HepG2 (cell line): ENCODE results near the gene FYTTD1. TPM values are rescaled to one million over a fixed set of nuclear protein-coding genes. Genes with fewer than 3 reads are reported as not detected.

Experiments used
- ARHGAP35 ChIP-seq: sonication (generic); formaldehyde crosslinking; IDR thresholded peaks from 2 replicates; pipeline ENCODE4 v1.9.0; 2022; ENCODE audit warnings: mild to moderate bottlenecking, inconsistent platforms, moderate library complexity, missing genetic modification reagents, borderline replicate concordance
- DR1 ChIP-seq: sonication (generic); formaldehyde crosslinking; IDR thresholded peaks from 2 replicates; pipeline ENCODE4 v1.8.0; 2021; ENCODE audit warnings: mild to moderate bottlenecking, missing genetic modification reagents, inconsistent platforms
- ETV6 ChIP-seq: sonication (generic); formaldehyde crosslinking; conservative IDR thresholded peaks from 2 replicates; pipeline ENCODE4 v1.4.0; 2020; ENCODE audit warnings: missing genetic modification reagents
- GLI4 ChIP-seq: sonication (generic); formaldehyde crosslinking; IDR thresholded peaks from 2 replicates; pipeline ENCODE4 v1.5.1; 2020; ENCODE audit warnings: missing genetic modification reagents, mild to moderate bottlenecking, moderate library complexity, borderline replicate concordance
- KDM3A ChIP-seq: IDR thresholded peaks from 2 replicates; pipeline ENCODE4 v1.6.1; 2018; ENCODE audit warnings: low read depth, missing compliant biosample characterization
- KLF16 ChIP-seq, 2 experiments: sonication (generic) in 1 of 2; formaldehyde crosslinking in 1 of 2; IDR thresholded peaks; 2 replicates each; pipeline versions ENCODE4 v1.6.1 to v1.8.0; 2016 to 2023; ENCODE audit warnings: missing genetic modification reagents in 2 of 2, missing compliant biosample characterization in 1 of 2
- MEIS2 ChIP-seq: sonication (generic); formaldehyde crosslinking; IDR thresholded peaks from 2 replicates; pipeline ENCODE4 v1.9.0; 2021; ENCODE audit warnings: mild to moderate bottlenecking, missing genetic modification reagents
- POGZ ChIP-seq: sonication (generic); formaldehyde crosslinking; IDR thresholded peaks from 2 replicates; pipeline ENCODE4 v1.4.0; 2020; ENCODE audit warnings: mild to moderate bottlenecking, missing genetic modification reagents
- RAD21 ChIP-seq: fragments of 450-650 bp; formaldehyde crosslinking; IDR thresholded peaks from 2 replicates; pipeline ENCODE4 v1.5.0; 2020; ENCODE audit warnings: mild to moderate bottlenecking
- RARA ChIP-seq: IDR thresholded peaks from 2 replicates; pipeline ENCODE4 v1.6.1; 2016; ENCODE audit warnings: missing genetic modification reagents, missing compliant biosample characterization
- SALL1 ChIP-seq: sonication (generic); formaldehyde crosslinking; IDR thresholded peaks from 2 replicates; pipeline ENCODE4 v1.8.0; 2022; ENCODE audit warnings: mild to moderate bottlenecking, missing genetic modification reagents
- SIX1 ChIP-seq: sonication (generic); formaldehyde crosslinking; IDR thresholded peaks from 2 replicates; pipeline ENCODE4 v1.4.0; 2020; ENCODE audit warnings: missing genetic modification reagents, borderline replicate concordance
- SMAD9 ChIP-seq: sonication (generic); formaldehyde crosslinking; IDR thresholded peaks from 2 replicates; pipeline ENCODE4 v1.5.1; 2020; ENCODE audit warnings: mild to moderate bottlenecking, missing genetic modification reagents
- SPEN ChIP-seq: sonication (generic); formaldehyde crosslinking; IDR thresholded peaks from 2 replicates; pipeline ENCODE4 v1.5.1; 2020; ENCODE audit warnings: low read depth, mild to moderate bottlenecking, missing genetic modification reagents
- ZNF225 ChIP-seq: sonication (generic); formaldehyde crosslinking; IDR thresholded peaks from 2 replicates; pipeline ENCODE4 v1.4.0; 2020; ENCODE audit warnings: mild to moderate bottlenecking, missing genetic modification reagents
- polyA plus RNA-seq, 8 experiments: library from polyadenylated mRNA; depleted of rRNA in 3 of 8; stranded (reverse) in 7 of 8; unstranded in 1 of 8; fragments of >200 nt; fragmentation: Illumina TruSeq in 4 of 8; extraction: Trizol in 4 of 8; gene quantifications; 2 replicates each; pipeline versions ENCODE4 v1.2.1 to v1.2.3, GENCODE V29; 2011 to 2016; ENCODE audit warnings: low read depth in 4 of 8, missing spikeins in 1 of 8, mixed read lengths in 1 of 8; ENCODE audit not compliant: insufficient read depth in 1 of 8
- total RNA-seq, 5 experiments: library from RNA; depleted of rRNA; stranded (reverse); fragments of >200 nt; fragmentation: Illumina TruSeq; extraction: Trizol; gene quantifications; 2 replicates each; pipeline ENCODE4 v1.2.3, GENCODE V29; 2016; ENCODE audit warnings: low read depth in 1 of 5
- TF ChIP-seq, protein P1 (sequence below): sonication (generic); formaldehyde crosslinking; IDR thresholded peaks from 2 replicates; pipeline ENCODE4 v1.4.0; 2020; ENCODE audit warnings: missing genetic modification reagents
- TF ChIP-seq, protein P2 (sequence below): sonication (generic); IDR thresholded peaks from 2 replicates; pipeline ENCODE4 v1.6.1; 2016; ENCODE audit warnings: low read depth, borderline replicate concordance
- TF ChIP-seq, protein P3 (sequence below): sonication (generic); formaldehyde crosslinking; IDR thresholded peaks from 2 replicates; pipeline ENCODE4 v1.4.0; 2020; ENCODE audit warnings: missing genetic modification reagents, borderline replicate concordance
- TF ChIP-seq, protein P4 (sequence below): sonication (generic); formaldehyde crosslinking; IDR thresholded peaks from 2 replicates; pipeline ENCODE4 v1.8.0; 2022; ENCODE audit warnings: mild to moderate bottlenecking, missing genetic modification reagents, moderate library complexity

FYTTD1 gene
- total and polyA plus RNA-seq, 2 of the 13 experiments (the other 11 are each of a cell fraction or from before 2014, with no cell fraction given) = 6.5 to 28.8 TPM

DNA sequence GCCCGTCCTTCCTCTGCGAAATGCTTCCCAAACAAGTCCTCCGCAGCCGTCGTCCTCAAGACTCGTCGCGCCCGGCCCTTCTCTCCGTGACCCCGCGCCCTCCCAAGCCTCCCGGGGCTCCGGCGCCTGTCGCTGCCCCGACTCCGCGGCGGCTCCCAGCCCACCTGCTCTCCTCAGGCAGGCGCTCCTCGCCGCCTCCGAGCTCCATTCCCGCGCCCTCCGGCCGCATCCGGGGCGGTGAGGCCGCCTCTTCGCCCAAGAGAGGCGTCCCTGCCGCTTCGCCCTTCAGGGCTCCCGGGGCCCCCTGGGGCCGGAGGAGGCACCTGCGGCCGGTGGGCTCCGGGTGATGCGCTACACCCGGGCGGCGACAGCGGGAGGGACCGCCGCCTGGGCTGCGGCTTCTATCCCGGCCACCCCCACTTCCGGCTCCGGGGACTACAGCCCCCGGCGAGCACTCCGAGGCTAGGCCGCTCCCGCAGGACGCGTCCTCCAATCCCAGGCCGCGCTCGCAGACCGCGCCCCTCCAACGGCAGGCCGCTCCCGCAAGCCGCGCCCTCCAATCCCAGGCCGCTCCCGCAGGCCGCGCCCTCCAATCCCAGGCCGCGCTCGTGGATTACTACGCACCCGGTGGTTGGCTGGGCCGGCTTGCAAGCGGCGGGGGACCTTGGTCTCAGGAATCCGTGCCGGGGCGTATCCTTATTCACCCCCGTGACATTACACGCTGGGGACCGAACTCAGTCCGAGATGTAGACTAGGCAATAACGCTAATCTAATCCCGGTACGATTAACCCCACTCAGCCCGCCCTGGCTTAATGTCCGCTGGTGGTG, 13.0 kb upstream of the FYTTD1 start, which contains the start of gene RUBCN (continued):
- TF ChIP-seq ARHGAP35 (no peak; the same call in 1 of the 2 replicates), RAD21 (CRISPR knock-in tag) (no peak; the same call in 1 of the 2 replicates), ZNF225 (CRISPR knock-in tag) (no peak), KLF16 (CRISPR knock-in tag; IDR thresholded peaks at IDR 0.05) (peak in 1 of 2 experiments; percentile 56; a peak in 1 of 4 replicates), POGZ (CRISPR knock-in tag) (peak; percentile 50; the same call in 1 of the 2 replicates), KDM3A (no peak; the same call in 1 of the 2 replicates), MEIS2 (peak; percentile 66), SMAD9 (CRISPR knock-in tag) (no peak), SALL1 (CRISPR knock-in tag) (peak; percentile 32; the same call in 1 of the 2 replicates), SPEN (CRISPR knock-in tag) (no peak), ETV6 (CRISPR knock-in tag) (no peak), SIX1 (no peak), RARA (CRISPR knock-in tag) (no peak), DR1 (CRISPR knock-in tag) (no peak), GLI4 (CRISPR knock-in tag) (no peak)
- TF ChIP-seq, protein P1, sequence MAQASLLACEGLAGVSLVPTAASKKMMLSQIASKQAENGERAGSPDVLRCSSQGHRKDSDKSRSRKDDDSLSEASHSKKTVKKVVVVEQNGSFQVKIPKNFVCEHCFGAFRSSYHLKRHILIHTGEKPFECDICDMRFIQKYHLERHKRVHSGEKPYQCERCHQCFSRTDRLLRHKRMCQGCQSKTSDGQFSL (CRISPR knock-in tag) = peak; percentile 74
- TF ChIP-seq, protein P2, sequence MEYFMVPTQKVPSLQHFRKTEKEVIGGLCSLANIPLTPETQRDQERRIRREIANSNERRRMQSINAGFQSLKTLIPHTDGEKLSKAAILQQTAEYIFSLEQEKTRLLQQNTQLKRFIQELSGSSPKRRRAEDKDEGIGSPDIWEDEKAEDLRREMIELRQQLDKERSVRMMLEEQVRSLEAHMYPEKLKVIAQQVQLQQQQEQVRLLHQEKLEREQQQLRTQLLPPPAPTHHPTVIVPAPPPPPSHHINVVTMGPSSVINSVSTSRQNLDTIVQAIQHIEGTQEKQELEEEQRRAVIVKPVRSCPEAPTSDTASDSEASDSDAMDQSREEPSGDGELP = no peak
- TF ChIP-seq, protein P3, sequence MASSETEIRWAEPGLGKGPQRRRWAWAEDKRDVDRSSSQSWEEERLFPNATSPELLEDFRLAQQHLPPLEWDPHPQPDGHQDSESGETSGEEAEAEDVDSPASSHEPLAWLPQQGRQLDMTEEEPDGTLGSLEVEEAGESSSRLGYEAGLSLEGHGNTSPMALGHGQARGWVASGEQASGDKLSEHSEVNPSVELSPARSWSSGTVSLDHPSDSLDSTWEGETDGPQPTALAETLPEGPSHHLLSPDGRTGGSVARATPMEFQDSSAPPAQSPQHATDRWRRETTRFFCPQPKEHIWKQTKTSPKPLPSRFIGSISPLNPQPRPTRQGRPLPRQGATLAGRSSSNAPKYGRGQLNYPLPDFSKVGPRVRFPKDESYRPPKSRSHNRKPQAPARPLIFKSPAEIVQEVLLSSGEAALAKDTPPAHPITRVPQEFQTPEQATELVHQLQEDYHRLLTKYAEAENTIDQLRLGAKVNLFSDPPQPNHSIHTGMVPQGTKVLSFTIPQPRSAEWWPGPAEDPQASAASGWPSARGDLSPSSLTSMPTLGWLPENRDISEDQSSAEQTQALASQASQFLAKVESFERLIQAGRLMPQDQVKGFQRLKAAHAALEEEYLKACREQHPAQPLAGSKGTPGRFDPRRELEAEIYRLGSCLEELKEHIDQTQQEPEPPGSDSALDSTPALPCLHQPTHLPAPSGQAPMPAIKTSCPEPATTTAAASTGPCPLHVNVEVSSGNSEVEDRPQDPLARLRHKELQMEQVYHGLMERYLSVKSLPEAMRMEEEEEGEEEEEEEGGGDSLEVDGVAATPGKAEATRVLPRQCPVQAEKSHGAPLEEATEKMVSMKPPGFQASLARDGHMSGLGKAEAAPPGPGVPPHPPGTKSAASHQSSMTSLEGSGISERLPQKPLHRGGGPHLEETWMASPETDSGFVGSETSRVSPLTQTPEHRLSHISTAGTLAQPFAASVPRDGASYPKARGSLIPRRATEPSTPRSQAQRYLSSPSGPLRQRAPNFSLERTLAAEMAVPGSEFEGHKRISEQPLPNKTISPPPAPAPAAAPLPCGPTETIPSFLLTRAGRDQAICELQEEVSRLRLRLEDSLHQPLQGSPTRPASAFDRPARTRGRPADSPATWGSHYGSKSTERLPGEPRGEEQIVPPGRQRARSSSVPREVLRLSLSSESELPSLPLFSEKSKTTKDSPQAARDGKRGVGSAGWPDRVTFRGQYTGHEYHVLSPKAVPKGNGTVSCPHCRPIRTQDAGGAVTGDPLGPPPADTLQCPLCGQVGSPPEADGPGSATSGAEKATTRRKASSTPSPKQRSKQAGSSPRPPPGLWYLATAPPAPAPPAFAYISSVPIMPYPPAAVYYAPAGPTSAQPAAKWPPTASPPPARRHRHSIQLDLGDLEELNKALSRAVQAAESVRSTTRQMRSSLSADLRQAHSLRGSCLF (CRISPR knock-in tag) = no peak
- TF ChIP-seq, protein P4, sequence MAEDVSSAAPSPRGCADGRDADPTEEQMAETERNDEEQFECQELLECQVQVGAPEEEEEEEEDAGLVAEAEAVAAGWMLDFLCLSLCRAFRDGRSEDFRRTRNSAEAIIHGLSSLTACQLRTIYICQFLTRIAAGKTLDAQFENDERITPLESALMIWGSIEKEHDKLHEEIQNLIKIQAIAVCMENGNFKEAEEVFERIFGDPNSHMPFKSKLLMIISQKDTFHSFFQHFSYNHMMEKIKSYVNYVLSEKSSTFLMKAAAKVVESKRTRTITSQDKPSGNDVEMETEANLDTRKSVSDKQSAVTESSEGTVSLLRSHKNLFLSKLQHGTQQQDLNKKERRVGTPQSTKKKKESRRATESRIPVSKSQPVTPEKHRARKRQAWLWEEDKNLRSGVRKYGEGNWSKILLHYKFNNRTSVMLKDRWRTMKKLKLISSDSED = no peak
